HCT116 (cell line): Measurements from ENCODE around the gene CCDC146. TPM values are rescaled to one million over a fixed set of nuclear protein-coding genes. Genes with fewer than 3 reads are reported as not detected.
"Not testable (repeated sequence)": the region's sequence is repeated elsewhere in the genome, so short reads cannot be mapped to it uniquely, and the experiment has no call there.

Experiments used
- ATAC-seq: fragments of 200-7000 bp; cut with Tn5 transposase; 2 replicates; pipeline ENCODE4 v1.9.1; 2020; ENCODE audit warnings: mild to moderate bottlenecking, moderate library complexity
- BruUV-seq: library from RNA; stranded (reverse); fragments of 400-500 nt; replicated peaks from 2 replicates; lab custom pipeline; 2021; lab: Mats Ljungman, UMichigan
- CTCF ChIA-PET: fragments of 300-600 bp; sonication (Branson Sonifier 250); formaldehyde crosslinking; loops from one replicate; lab custom pipeline; 2021; ENCODE audit warnings: antibody characterized with exemption; lab: Charles Lee
- POLR2A ChIA-PET: fragments of 300-600, 350-600 bp; sonication (Branson Sonifier 250); formaldehyde crosslinking; loops from one replicate; lab custom pipeline; 2021; ENCODE audit warnings: antibody characterized with exemption; lab: Charles Lee
- RAD21 ChIA-PET, 2 experiments: fragments of 300-600 bp; sonication (Branson Sonifier 250); formaldehyde crosslinking; loops; one replicate each; lab custom pipeline; 2023; ENCODE audit warnings: low total read pairs in 2 of 2; ENCODE audit not compliant: uncharacterized antibody in 2 of 2, unreplicated experiment in 2 of 2, low non-redundant PET in 1 of 2; lab: Charles Lee
- DNase-seq: peaks from one replicate; pipeline ENCODE4 v3.0.0-alpha.2; 2010; ENCODE audit warnings: low read depth, low spot score
- H2AFZ ChIP-seq: fragments of 200-600 bp; shearing (Covaris generic), sonication (generic); 2 replicates; pipeline ENCODE4 v1.6.1; 2017; ENCODE audit warnings: low read depth, mixed run types, mixed read lengths, antibody characterized with exemption, low read length; ENCODE audit not compliant: poor library complexity, severe bottlenecking
- H3K27ac ChIP-seq: 2 replicates; pipeline ENCODE4 v1.5.1; 2012; ENCODE audit warnings: low read depth, low read length
- H3K27me3 ChIP-seq: fragments of 200-600 bp; sonication (generic); 2 replicates; pipeline ENCODE4 v1.6.1; 2016; ENCODE audit warnings: mixed run types, low read length, mixed read lengths; ENCODE audit not compliant: insufficient read depth
- H3K36me3 ChIP-seq, 2 experiments: fragments of 200-500 bp in 1 of 2; fragments of 200-600 bp in 1 of 2; sonication (Bioruptor generic) in 1 of 2; sonication (generic) in 1 of 2; 2 replicates each; pipeline versions ENCODE4 v1.5.1 to v1.6.1; 2014 to 2016; ENCODE audit warnings: low read length in 2 of 2, inconsistent platforms in 1 of 2, mixed read lengths in 1 of 2, mixed run types in 1 of 2; ENCODE audit not compliant: insufficient read depth in 2 of 2, control insufficient read depth in 1 of 2
- H3K4me1 ChIP-seq, 2 experiments: fragments of 200-600 bp in 1 of 2; sonication (generic) in 1 of 2; 2 replicates each; pipeline versions ENCODE4 v1.5.1 to v1.6.1; 2012 to 2017; ENCODE audit warnings: low read length in 2 of 2, inconsistent platforms in 1 of 2, mild to moderate bottlenecking in 1 of 2, mixed read lengths in 1 of 2, mixed run types in 1 of 2, moderate library complexity in 1 of 2; ENCODE audit not compliant: insufficient read depth in 2 of 2, control insufficient read depth in 1 of 2
- H3K4me2 ChIP-seq: fragments of 200-600 bp; sonication (generic); 2 replicates; pipeline ENCODE4 v1.6.1; 2017; ENCODE audit warnings: mixed run types, low read length, mixed read lengths
- H3K4me3 ChIP-seq, 2 experiments: fragments of 200-600 bp in 1 of 2; sonication (generic) in 1 of 2; replicated peaks in 1 of 2; 2 replicates each; pipeline ENCODE4 v1.5.1; 2011 to 2016; ENCODE audit warnings: low read length in 2 of 2, control low read depth in 1 of 2, low read depth in 1 of 2, mild to moderate bottlenecking in 1 of 2, mixed read lengths in 1 of 2, mixed run types in 1 of 2
- H3K79me2 ChIP-seq: fragments of 200-600 bp; sonication (generic); 2 replicates; pipeline ENCODE4 v1.6.1; 2017; ENCODE audit warnings: mild to moderate bottlenecking, mixed run types, low read length, moderate library complexity, mixed read lengths; ENCODE audit not compliant: insufficient read depth
- H3K9ac ChIP-seq: fragments of 200-600 bp; sonication (generic); 2 replicates; pipeline ENCODE4 v1.6.1; 2016; ENCODE audit warnings: low read length, mixed read lengths
- H3K9me2 ChIP-seq: fragments of 200-600 bp; sonication (generic), shearing (Covaris generic); 2 replicates; pipeline ENCODE4 v1.6.1; 2017; ENCODE audit warnings: mixed run types, mild to moderate bottlenecking, moderate library complexity; ENCODE audit not compliant: insufficient read depth
- H3K9me3 ChIP-seq, 2 experiments: fragments of 200-500 bp in 1 of 2; fragments of 200-600 bp in 1 of 2; sonication (Bioruptor generic) in 1 of 2; sonication (generic) in 1 of 2; 2 replicates each; pipeline ENCODE4 v1.6.1; 2014 to 2017; ENCODE audit warnings: low read length in 2 of 2, mixed read lengths in 2 of 2, inconsistent platforms in 1 of 2, low read depth in 1 of 2, mild to moderate bottlenecking in 1 of 2, mixed run types in 1 of 2, moderate library complexity in 1 of 2; ENCODE audit not compliant: control insufficient read depth in 1 of 2, insufficient read depth in 1 of 2
- H4K20me1 ChIP-seq: fragments of 200-600 bp; sonication (generic), shearing (Covaris generic); 2 replicates; pipeline ENCODE4 v1.6.1; 2017; ENCODE audit warnings: mixed run types, mild to moderate bottlenecking, moderate library complexity; ENCODE audit not compliant: insufficient read depth
- CBX3 ChIP-seq: IDR thresholded peaks from 2 replicates; pipeline ENCODE4 v1.6.1; 2012; ENCODE audit warnings: low read depth
- CEBPB ChIP-seq: IDR thresholded peaks from 2 replicates; pipeline ENCODE4 v1.6.1; 2012; ENCODE audit warnings: low read depth
- EGR1 ChIP-seq: IDR thresholded peaks from 2 replicates; pipeline ENCODE4 v1.6.1; 2012; ENCODE audit warnings: low read depth
- ELF1 ChIP-seq: IDR thresholded peaks from 2 replicates; pipeline ENCODE4 v1.6.1; 2012; ENCODE audit warnings: low read depth, borderline replicate concordance
- EZH2 ChIP-seq: fragments of 200-600 bp; sonication (generic); IDR thresholded peaks from 2 replicates; pipeline ENCODE4 v1.6.1; 2017; ENCODE audit warnings: antibody characterized with exemption, mixed run types
- EZH2phosphoT487 ChIP-seq: fragments of 200-600 bp; IDR thresholded peaks from 2 replicates; pipeline ENCODE4 v1.6.1; 2018; ENCODE audit warnings: antibody characterized with exemption, borderline replicate concordance
- JUND ChIP-seq: IDR thresholded peaks from 2 replicates; pipeline ENCODE4 v1.6.1; 2012
- POLR2A ChIP-seq: IDR thresholded peaks from 2 replicates; pipeline ENCODE4 v1.7.0; 2011; ENCODE audit warnings: borderline replicate concordance; ENCODE audit not compliant: insufficient read depth, insufficient read length; ENCODE audit errors: extremely low read depth
- RAD21 ChIP-seq: IDR thresholded peaks from 2 replicates; pipeline ENCODE4 v1.6.1; 2012; ENCODE audit warnings: low read depth, mild to moderate bottlenecking
- SIN3A ChIP-seq: IDR thresholded peaks from 2 replicates; pipeline ENCODE4 v1.6.1; 2012; ENCODE audit warnings: low read depth
- SP1 ChIP-seq: IDR thresholded peaks from 2 replicates; pipeline ENCODE4 v1.6.1; 2012; ENCODE audit warnings: low read depth
- SRF ChIP-seq: IDR thresholded peaks from 2 replicates; pipeline ENCODE4 v1.6.1; 2012; ENCODE audit warnings: low read depth
- TCF7L2 ChIP-seq: IDR thresholded peaks from 2 replicates; pipeline ENCODE4 v1.7.0; 2011; ENCODE audit warnings: borderline replicate concordance, inconsistent platforms; ENCODE audit not compliant: insufficient read depth, insufficient read length; ENCODE audit errors: extremely low read depth
- YY1 ChIP-seq: IDR thresholded peaks from 2 replicates; pipeline ENCODE4 v1.6.1; 2011; ENCODE audit warnings: low read length, low read depth, moderate library complexity, mild to moderate bottlenecking; ENCODE audit not compliant: insufficient replicate concordance; ENCODE audit errors: extremely low read depth
- ZNF274 ChIP-seq: fragments of 200-500 bp; sonication (Bioruptor generic); IDR thresholded peaks from 2 replicates; pipeline ENCODE4 v1.6.1; 2014; ENCODE audit warnings: mild to moderate bottlenecking, low read depth, low read length, inconsistent platforms
- intact Hi-C: fragments of 100-400 bp; cut with micrococcal nuclease; formaldehyde crosslinking; loops from 2 replicates; pipeline ENCODE4 v1.10.0; 2022
- total RNA-seq: library from RNA; stranded (reverse); gene quantifications from one replicate; pipeline ENCODE4 v1.2.1, GENCODE V29; 2021; ENCODE audit not compliant: unreplicated experiment
- TF ChIP-seq, protein P1 (sequence below): IDR thresholded peaks from 2 replicates; pipeline ENCODE4 v1.6.1; 2012

Gene CCDC146
- total RNA-seq, 1 experiment from 2014 or later, result 6.3 TPM

DNA sequence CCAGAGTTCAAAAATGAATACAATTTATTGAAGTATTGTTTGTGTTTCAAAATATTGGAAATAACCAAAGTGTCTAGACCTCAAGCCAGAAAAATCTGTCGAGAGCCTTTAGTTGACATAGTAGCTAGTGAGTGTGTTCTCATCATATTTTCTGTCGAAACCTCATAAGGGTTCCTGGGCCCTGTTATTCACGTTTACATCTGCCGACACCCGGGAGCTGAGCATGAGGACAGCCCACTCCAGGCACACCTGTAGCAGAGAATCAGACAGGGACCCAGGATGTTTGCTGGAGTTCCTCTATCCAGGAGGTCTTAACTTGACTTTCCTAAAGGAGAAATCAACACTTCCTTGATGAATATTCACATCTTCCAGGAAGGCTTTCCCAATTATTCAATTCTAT is 149.4 kb downstream of the CCDC146 start:
- TF ChIP-seq TCF7L2, result no peak
- no peak for TF ChIP-seq CBX3
- TF ChIP-seq EZH2, result no peak
- TF ChIP-seq SIN3A, result no peak
- TF ChIP-seq SRF, result no peak
- TF ChIP-seq JUND, result no peak
- TF ChIP-seq ZNF274, result no peak
- TF ChIP-seq RAD21, result no peak
- TF ChIP-seq EZH2phosphoT487, result no peak
- no peak for TF ChIP-seq ELF1
- TF ChIP-seq CEBPB, result no peak
- TF ChIP-seq YY1, result no peak
- TF ChIP-seq SP1, result no peak
- TF ChIP-seq POLR2A, result no peak
- TF ChIP-seq EGR1, result no peak
- TF ChIP-seq, protein P1, sequence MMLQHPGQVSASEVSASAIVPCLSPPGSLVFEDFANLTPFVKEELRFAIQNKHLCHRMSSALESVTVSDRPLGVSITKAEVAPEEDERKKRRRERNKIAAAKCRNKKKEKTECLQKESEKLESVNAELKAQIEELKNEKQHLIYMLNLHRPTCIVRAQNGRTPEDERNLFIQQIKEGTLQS, result no peak
- no peaks in the 10 kb centered on the region for H3K9me3 ChIP-seq
- no peaks in the 10 kb centered on the region for H3K27me3 ChIP-seq
- RAD21 ChIA-PET, result no interaction called here
- DNase-seq (no peak), ATAC-seq (no peak)
- H3K4me3 ChIP-seq, result no peak overlapping the region
- POLR2A ChIA-PET, result no interaction called here
- intact Hi-C loops, result no loop called here
- H4K20me1 ChIP-seq, result no peaks in the 10 kb centered on the region
- BruUV-seq, result no TSS peak
- no peak overlapping the region for H3K4me2 ChIP-seq
- no peaks in the 10 kb centered on the region for H3K79me2 ChIP-seq
- CTCF ChIA-PET, result no interaction called here
- no peaks in the 10 kb centered on the region for H3K9me2 ChIP-seq
- no peak overlapping the region for H3K9ac ChIP-seq
- H3K27ac ChIP-seq, result no peak overlapping the region
- H3K36me3 ChIP-seq, result no peaks in the 10 kb centered on the region
- H2AFZ ChIP-seq, result no peak overlapping the region
- H3K4me1 ChIP-seq, result no peaks in the 10 kb centered on the region

DNA sequence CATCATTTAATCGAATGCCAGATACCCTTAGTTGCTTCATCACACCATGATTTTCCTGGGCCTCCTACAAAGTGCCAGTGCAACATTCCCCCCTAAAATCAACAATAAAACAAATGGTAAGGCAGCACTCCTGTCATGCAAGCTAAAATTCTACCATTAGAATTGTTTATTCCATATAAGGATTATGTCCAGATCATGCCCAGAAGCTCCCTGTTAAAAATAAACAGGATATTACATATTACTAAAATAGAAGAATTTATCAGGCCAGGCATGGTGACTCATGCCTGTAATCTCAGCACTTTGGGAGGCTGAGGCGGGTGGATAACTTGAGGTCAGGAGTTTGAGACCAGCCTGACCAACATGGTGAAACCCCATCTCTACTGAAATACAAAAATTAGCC is 153.2 kb downstream of the CCDC146 start:
- POLR2A ChIA-PET, H3K4me2 ChIP-seq, H3K36me3 ChIP-seq, H3K9ac ChIP-seq, DNase-seq, H3K27me3 ChIP-seq, H3K9me2 ChIP-seq, H4K20me1 ChIP-seq, RAD21 ChIA-PET, ATAC-seq, CTCF ChIA-PET, H3K4me1 ChIP-seq, intact Hi-C loops, BruUV-seq, H3K4me3 ChIP-seq, H3K9me3 ChIP-seq, H3K79me2 ChIP-seq, H2AFZ ChIP-seq, H3K27ac ChIP-seq: not testable (repeated sequence)
